ENCODE measurements around the gene CD163. TPM values are rescaled to one million over a fixed set of nuclear protein-coding genes. Genes with fewer than 3 reads are reported as not detected.
"Not testable (repeated sequence)": the region's sequence is repeated elsewhere in the genome, so short reads cannot be mapped to it uniquely, and the experiment has no call there.

CD163 gene
- polyA plus RNA-seq (ENCODE audit: insufficient read length in 3 of 3): 10 to 100 TPM in 1 of 3 donors, 1 to 10 TPM in 2; 8.4 to 12.6 (median 9.7) TPM
- long read RNA-seq, donor 1: 0 reads
- long read RNA-seq, donor 2, partial matches to known transcripts: 0 of 1 reads
- long read RNA-seq, donor 2, other reads (novel, unspliced or antisense): 0 of 1 reads
- long read RNA-seq, donor 3, partial matches to known transcripts: 0 of 1 reads
- long read RNA-seq, donor 3, other reads (novel, unspliced or antisense): 0 of 1 reads
- long read RNA-seq, donor 4, partial matches to known transcripts: 0 of 1 reads
- long read RNA-seq, donor 4, other reads (novel, unspliced or antisense): 0 of 1 reads
- long read RNA-seq, donor 5: 0 reads
- long read RNA-seq, donor 6, full-length matches to known transcripts: 1 of 1 reads
- long read RNA-seq, donor 6, partial matches to known transcripts: 0 of 1 reads
- long read RNA-seq, donor 6, other reads (novel, unspliced or antisense): 0 of 1 reads
- long read RNA-seq, donor 7, partial matches to known transcripts: 0 of 1 reads
- long read RNA-seq, donor 7, other reads (novel, unspliced or antisense): 0 of 1 reads
- long read RNA-seq, donor 8, partial matches to known transcripts: 0 of 2 reads
- long read RNA-seq, donor 8, other reads (novel, unspliced or antisense): 0 of 2 reads
- long read RNA-seq, donor 9, partial matches to known transcripts: 0 of 1 reads
- long read RNA-seq, donor 9, other reads (novel, unspliced or antisense): 0 of 1 reads
- long read RNA-seq, donor 10: 0 reads
- long read RNA-seq, donor 11, partial matches to known transcripts: 0 of 1 reads
- long read RNA-seq, donor 11, other reads (novel, unspliced or antisense): 0 of 1 reads
- long read RNA-seq, donor 12, partial matches to known transcripts: 0 of 1 reads
- long read RNA-seq, donor 12, other reads (novel, unspliced or antisense): 0 of 1 reads
- long read RNA-seq, donor 13: 0 reads
- long read RNA-seq, donor 14: 0 reads
- long read RNA-seq, donor 15, partial matches to known transcripts: 0 of 2 reads
- long read RNA-seq, donor 15, other reads (novel, unspliced or antisense): 0 of 2 reads
- long read RNA-seq, donor 16: 0 reads

- no peak for DNase-seq
Observed at GRCh38 chr12:7503686-7504415, at the start of gene CD163. CD163 (minus strand) TSS chr12:7503777; CDS start chr12:7503690, 87 bp downstream.

- peak; percentile 3 for DNase-seq
Observed at GRCh38 chr12:7542813-7543212, 39.2 kb upstream of the CD163 start.

- DNase-seq: no peak
Observed at GRCh38 chr12:7542046-7542445, 38.5 kb upstream of the CD163 start.

GRCh38 chr12:7514416-7514815 lies 10.8 kb upstream of the CD163 start:
- no peak for DNase-seq

GRCh38 chr12:7512553-7512952 lies 9.0 kb upstream of the CD163 start:
- no peak for DNase-seq

GRCh38 chr12:7509793-7510470 lies 6.4 kb upstream of the CD163 start:
- not testable (repeated sequence) for DNase-seq

GRCh38 chr12:7502612-7503011 lies 965 bp downstream of the CD163 start:
- no peak for DNase-seq

- DNase-seq: no peak
Observed at GRCh38 chr12:7501031-7501588, 2.5 kb downstream of the CD163 start.

GRCh38 chr12:7499636-7500035 lies 3.9 kb downstream of the CD163 start:
- no peak for DNase-seq

- DNase-seq: no peak
Observed at GRCh38 chr12:7498809-7499208, 4.8 kb downstream of the CD163 start.

GRCh38 chr12:7497661-7498060 lies 5.9 kb downstream of the CD163 start:
- no peak for DNase-seq

- DNase-seq: no peak
Observed at GRCh38 chr12:7496451-7496850, 7.1 kb downstream of the CD163 start.

GRCh38 chr12:7495136-7495535 lies 8.4 kb downstream of the CD163 start:
- no peak for DNase-seq

GRCh38 chr12:7493006-7493405 lies 10.6 kb downstream of the CD163 start:
- no peak for DNase-seq

- no peak for DNase-seq
Observed at GRCh38 chr12:7486512-7486911, 17.1 kb downstream of the CD163 start.

GRCh38 chr12:7485095-7485494 lies 18.5 kb downstream of the CD163 start:
- DNase-seq: no peak

- DNase-seq: no peak
Observed at GRCh38 chr12:7483343-7483742, 20.2 kb downstream of the CD163 start.

- DNase-seq: no peak
Observed at GRCh38 chr12:7479771-7480170, 23.8 kb downstream of the CD163 start.

GRCh38 chr12:7472060-7472459 lies 31.5 kb downstream of the CD163 start:
- no peak for DNase-seq

- DNase-seq: peak; percentile 23
Observed at GRCh38 chr12:7460375-7461259, 43.0 kb downstream of the CD163 start.
